Breast epithelium (tissue), 4 donors: ENCODE measurements around the gene OTOG. TPM values are rescaled to one million over a fixed set of nuclear protein-coding genes. Genes with fewer than 3 reads are reported as not detected.

Experiments
- DNase-seq, 2 donors: peaks; one replicate each; pipeline ENCODE4 v3.0.0-alpha.2; 2019; ENCODE audit warnings: low spot score in 2 of 2
- H3K27ac ChIP-seq, 2 donors: fragments of 200-600 bp; sonication (generic) in 1 of 2; one replicate each; pipeline ENCODE4 v1.5.1; 2016 to 2019; ENCODE audit warnings: mild to moderate bottlenecking in 1 of 2
- H3K27me3 ChIP-seq, 2 donors: fragments of 200-600 bp; sonication (generic) in 1 of 2; one replicate each; pipeline versions ENCODE4 v1.5.1 to v1.6.0; 2017 to 2019; ENCODE audit warnings: control low read depth in 1 of 2, mild to moderate bottlenecking in 1 of 2
- H3K36me3 ChIP-seq: fragments of 200-600 bp; one replicate; pipeline ENCODE4 v1.5.1; 2019
- H3K4me1 ChIP-seq, 2 donors: fragments of 200-600 bp; sonication (generic); one replicate each; pipeline ENCODE4 v1.5.1; 2016 to 2019; ENCODE audit warnings: control low read depth in 1 of 2
- H3K4me3 ChIP-seq, 3 donors: fragments of 200-600 bp; sonication (generic); 1 replicate in 2 of 3; 2 replicates in 1 of 3; pipeline ENCODE4 v1.5.1; 2016 to 2019; ENCODE audit warnings: mild to moderate bottlenecking in 3 of 3, moderate library complexity in 2 of 3
- H3K9me3 ChIP-seq, 2 donors: fragments of 200-600 bp; sonication (generic) in 1 of 2; one replicate each; pipeline ENCODE4 v1.5.1; 2016 to 2019; ENCODE audit warnings: control low read depth in 1 of 2
- POLR2A ChIP-seq: fragments of 450-650 bp; IDR thresholded peaks from one replicate; pipeline ENCODE4 v1.6.1; 2016; ENCODE audit warnings: antibody characterized with exemption, mild to moderate bottlenecking, moderate library complexity
- POLR2AphosphoS5 ChIP-seq, 3 donors: sonication (generic); formaldehyde crosslinking; IDR thresholded peaks; one replicate each; pipeline ENCODE4 v1.6.1; 2017; ENCODE audit warnings: antibody characterized with exemption in 3 of 3
- intact Hi-C: fragments of 100-400 bp; cut with DNase I; formaldehyde crosslinking; loops from one replicate; pipeline ENCODE4 v1.15.1; 2023; ENCODE audit warnings: low total_unique reads
- total RNA-seq, 3 donors: library from RNA; depleted of rRNA; stranded (reverse); fragments of >200 nt; gene quantifications; one replicate each; pipeline ENCODE4 v1.1.0, GENCODE V29; 2016
- TF ChIP-seq, protein P1 (sequence below), 3 donors: fragments of 450-650 bp; IDR thresholded peaks; one replicate each; pipeline ENCODE4 v1.5.1; 2016 to 2017; ENCODE audit warnings: antibody characterized with exemption in 3 of 3, mild to moderate bottlenecking in 3 of 3, moderate library complexity in 3 of 3

The OTOG gene
- total RNA-seq, 3 donors from 2014 or later: not detected

DNA sequence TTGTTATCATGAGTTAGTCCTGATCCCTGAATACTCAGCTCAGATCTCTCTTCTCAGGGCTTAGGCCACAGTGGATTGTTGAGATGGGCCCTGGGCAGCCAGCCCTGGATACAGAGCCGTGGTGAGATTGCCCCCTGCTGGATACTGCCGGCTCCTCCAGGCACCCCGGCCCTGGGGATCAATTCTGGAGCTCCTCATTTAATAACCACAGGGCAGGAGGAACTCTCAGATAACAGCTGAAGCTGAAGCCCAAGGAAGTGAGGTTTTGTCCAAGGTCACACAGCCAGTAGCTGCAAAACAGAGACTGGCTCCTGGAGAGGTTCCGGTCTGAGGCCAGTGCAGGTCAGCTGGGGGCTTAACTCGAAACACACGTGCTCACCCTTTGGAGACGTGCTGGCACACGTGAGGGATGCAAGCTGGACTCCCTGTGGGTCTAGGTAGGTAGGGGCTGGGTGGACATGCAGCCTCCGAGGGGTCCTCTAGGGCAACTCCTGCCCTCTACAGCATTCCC, 18.8 kb upstream of the OTOG start:
- intact Hi-C loops: no loop called here
- Histone ChIP-seq H3K4me3 (no peak overlapping the region), H3K9me3 (no peaks in the 10 kb centered on the region), H3K27me3 (no peaks in the 10 kb centered on the region), H3K36me3 (no peaks in the 10 kb centered on the region), H3K27ac (no peak overlapping the region), H3K4me1 (no peaks in the 10 kb centered on the region)
- no peak for TF ChIP-seq POLR2A
- TF ChIP-seq, protein P1, sequence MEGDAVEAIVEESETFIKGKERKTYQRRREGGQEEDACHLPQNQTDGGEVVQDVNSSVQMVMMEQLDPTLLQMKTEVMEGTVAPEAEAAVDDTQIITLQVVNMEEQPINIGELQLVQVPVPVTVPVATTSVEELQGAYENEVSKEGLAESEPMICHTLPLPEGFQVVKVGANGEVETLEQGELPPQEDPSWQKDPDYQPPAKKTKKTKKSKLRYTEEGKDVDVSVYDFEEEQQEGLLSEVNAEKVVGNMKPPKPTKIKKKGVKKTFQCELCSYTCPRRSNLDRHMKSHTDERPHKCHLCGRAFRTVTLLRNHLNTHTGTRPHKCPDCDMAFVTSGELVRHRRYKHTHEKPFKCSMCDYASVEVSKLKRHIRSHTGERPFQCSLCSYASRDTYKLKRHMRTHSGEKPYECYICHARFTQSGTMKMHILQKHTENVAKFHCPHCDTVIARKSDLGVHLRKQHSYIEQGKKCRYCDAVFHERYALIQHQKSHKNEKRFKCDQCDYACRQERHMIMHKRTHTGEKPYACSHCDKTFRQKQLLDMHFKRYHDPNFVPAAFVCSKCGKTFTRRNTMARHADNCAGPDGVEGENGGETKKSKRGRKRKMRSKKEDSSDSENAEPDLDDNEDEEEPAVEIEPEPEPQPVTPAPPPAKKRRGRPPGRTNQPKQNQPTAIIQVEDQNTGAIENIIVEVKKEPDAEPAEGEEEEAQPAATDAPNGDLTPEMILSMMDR (IDR thresholded peaks at IDR 0.05): peak; percentile 13 to 43 (median 31)
- no peak for DNase-seq

DNA sequence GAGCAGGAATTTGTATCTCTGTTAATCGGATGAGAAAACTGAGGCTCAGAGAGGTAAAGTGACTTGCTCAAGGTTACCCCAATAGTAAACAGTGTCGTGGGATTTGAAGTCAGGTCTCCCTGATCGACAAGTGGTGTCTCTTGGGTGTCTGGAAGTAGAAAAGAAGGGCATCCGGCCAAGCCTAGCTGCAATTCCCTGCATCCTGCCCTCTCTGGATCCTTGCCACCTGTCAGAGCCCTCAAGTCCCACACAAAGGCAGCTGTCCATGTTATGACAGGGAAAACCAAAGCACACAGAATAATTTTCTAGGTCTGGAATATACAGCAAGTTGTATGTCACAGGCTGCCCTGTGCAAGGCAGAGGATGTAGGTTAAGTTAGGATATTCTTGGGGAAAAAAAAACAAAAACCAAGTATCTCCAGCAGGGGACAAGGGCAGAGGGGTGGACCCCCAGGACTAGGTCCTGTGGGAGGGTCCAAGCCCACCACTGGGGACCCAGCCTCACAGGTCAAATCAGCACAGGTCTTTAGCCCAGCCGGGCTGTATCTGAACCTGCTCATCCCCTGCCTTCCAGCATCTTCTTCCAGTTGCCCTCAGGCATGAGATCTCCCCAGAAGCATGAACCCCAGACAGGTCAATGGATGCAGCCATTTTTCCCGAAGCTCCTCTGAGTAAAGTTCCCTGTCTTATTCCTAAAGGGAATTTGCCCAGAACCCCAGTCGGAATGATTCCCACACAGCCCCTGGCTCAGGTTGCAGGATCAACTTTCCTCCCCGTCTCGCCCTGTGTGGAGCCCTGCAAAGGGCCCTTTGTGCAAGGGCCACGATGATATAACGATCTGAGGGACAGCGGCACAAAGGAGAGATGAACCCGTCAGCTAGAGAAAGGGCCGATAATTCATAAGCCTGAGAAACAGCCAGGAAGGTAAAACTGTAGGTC, 17.9 kb upstream of the OTOG start:
- intact Hi-C loops: no loop called here
- H3K4me1 ChIP-seq: no peaks in the 10 kb centered on the region
- TF ChIP-seq POLR2AphosphoS5 (IDR thresholded peaks at IDR 0.05) (no peak), POLR2A (no peak)
- no peak overlapping the region for H3K4me3 ChIP-seq
- no peak for DNase-seq
- H3K27me3 ChIP-seq: no peaks in the 10 kb centered on the region
- H3K36me3 ChIP-seq: no peaks in the 10 kb centered on the region
- H3K27ac ChIP-seq: no peak overlapping the region
- H3K9me3 ChIP-seq: no peaks in the 10 kb centered on the region

DNA sequence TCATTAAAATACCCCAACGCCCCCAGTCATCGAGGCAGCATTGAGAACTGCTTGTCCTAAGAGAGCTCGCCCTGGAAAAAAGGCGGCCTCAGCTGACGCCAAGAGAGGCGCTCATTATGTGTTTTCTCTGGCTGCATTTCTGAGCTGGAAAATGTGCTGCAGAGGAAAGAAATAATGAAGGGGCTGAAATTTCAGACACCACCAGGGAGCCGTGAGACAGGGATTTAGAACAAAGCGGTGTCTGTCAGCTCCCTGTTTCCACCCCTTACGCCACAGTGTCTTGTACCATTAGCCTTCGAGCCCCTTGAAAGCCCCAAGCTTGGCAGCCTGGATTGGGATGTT, 17.2 kb upstream of the OTOG start:
- no peak for DNase-seq
- Histone ChIP-seq H3K4me1 (no peaks in the 10 kb centered on the region), H3K27ac (no peak overlapping the region), H3K9me3 (no peaks in the 10 kb centered on the region), H3K4me3 (no peak overlapping the region), H3K27me3 (no peaks in the 10 kb centered on the region), H3K36me3 (no peaks in the 10 kb centered on the region)
- intact Hi-C loops: no loop called here
- TF ChIP-seq, protein P1 (IDR thresholded peaks at IDR 0.05): no peak
- no peak for TF ChIP-seq POLR2A

DNA sequence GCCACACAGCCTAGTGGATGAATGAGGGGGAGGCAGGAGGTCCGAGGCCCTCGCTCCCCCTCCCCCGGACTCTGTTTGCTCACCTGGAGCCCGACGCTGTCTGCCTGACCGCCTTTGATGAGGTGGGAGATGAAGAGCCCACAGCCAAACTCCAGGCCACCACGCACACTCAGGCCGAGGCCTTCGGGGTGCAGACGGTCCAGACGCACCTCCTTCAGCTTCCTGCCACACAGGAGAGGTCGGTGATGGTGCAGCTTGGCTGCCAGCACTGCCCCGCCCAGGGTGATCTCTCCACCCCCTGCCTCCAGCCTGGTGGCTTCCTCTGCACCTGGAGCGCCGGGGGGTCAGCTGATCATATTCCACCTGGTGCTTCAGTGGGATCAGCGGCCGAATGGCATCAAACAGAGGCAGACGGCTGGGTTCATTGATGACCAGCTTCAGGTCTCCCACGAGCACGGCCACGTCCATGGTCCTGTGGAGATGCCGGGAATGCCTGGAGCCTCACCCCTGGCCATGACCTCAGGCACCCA, 15.9 kb upstream of the OTOG start:
- no peak for TF ChIP-seq POLR2A
- TF ChIP-seq POLR2AphosphoS5 (IDR thresholded peaks at IDR 0.05): no peak
- TF ChIP-seq, protein P1 (IDR thresholded peaks at IDR 0.05): no peak
- no peaks in the 10 kb centered on the region for H3K4me1 ChIP-seq
- H3K4me3 ChIP-seq: no peak overlapping the region
- no peak overlapping the region for H3K27ac ChIP-seq
- H3K27me3 ChIP-seq: no peaks in the 10 kb centered on the region
- no peak for DNase-seq
- H3K9me3 ChIP-seq: no peaks in the 10 kb centered on the region
- intact Hi-C loops: no loop called here
- H3K36me3 ChIP-seq: no peaks in the 10 kb centered on the region

DNA sequence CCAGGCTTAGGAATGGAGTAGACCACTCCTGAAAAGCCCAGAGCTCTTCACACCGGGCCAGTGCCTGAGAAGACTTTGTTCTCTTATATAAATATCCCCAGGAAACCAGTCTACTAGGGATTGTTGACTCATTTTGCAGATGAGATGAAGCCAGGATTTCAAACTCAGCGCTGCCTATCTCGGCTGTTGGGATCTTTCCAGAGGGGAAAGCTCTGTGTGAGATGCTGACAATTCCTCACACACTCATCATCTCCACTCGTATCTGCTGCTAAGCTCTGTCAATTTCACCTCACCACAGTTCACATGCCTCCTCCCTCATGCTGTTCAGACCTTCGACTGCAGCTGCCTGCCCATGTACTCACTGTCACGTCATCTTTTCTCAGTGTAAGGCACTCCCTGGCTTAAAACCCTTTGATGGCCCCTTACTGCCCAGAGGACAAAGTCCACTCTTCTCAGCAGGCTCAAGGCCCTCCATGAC, 15.4 kb upstream of the OTOG start:
- intact Hi-C loops: no loop called here
- Histone ChIP-seq H3K27ac (no peak overlapping the region), H3K27me3 (no peaks in the 10 kb centered on the region), H3K4me1 (no peaks in the 10 kb centered on the region), H3K36me3 (no peaks in the 10 kb centered on the region), H3K4me3 (no peak overlapping the region), H3K9me3 (no peaks in the 10 kb centered on the region)
- no peak for DNase-seq
- TF ChIP-seq POLR2AphosphoS5 (IDR thresholded peaks at IDR 0.05): no peak
- TF ChIP-seq, protein P1 (IDR thresholded peaks at IDR 0.05): no peak
- no peak for TF ChIP-seq POLR2A
